ENCODE measurements around the gene PHF23. TPM values are rescaled to one million over a fixed set of nuclear protein-coding genes. Genes with fewer than 3 reads are reported as not detected.

PHF23 gene
- total RNA-seq, 1 experiment from 2014 or later: 48.5 TPM

GRCh38 chr17:7213895-7214299 lies 25.4 kb downstream of the PHF23 start:
- peak; percentile 15 for ATAC-seq
- Histone ChIP-seq H3K27me3 (ENCODE audit: insufficient read depth, low read length) (no peaks in the 10 kb centered on the region), H3K4me2 (ENCODE audit: low read length) (peak overlapping the region; percentile 68), H3K79me2 (ENCODE audit: insufficient read depth, low read length) (no peaks in the 10 kb centered on the region), H2AFZ (ENCODE audit: low read depth, low read length, poor library complexity, severe bottlenecking) (no peak overlapping the region), H4K20me1 (ENCODE audit: insufficient read depth) (no peaks in the 10 kb centered on the region), H3K4me3 (replicated peaks in 1 of 2; ENCODE audit: low read depth in 1 of 2, low read length in 2 of 2) (no peak overlapping the region), H3K27ac (ENCODE audit: low read depth, low read length) (no peak overlapping the region), H3K9me3 (ENCODE audit: control insufficient read depth in 1 of 2, insufficient read depth in 1 of 2, low read depth in 1 of 2, low read length in 2 of 2) (no peaks in the 10 kb centered on the region), H3K9ac (ENCODE audit: low read length) (no peak overlapping the region), H3K9me2 (ENCODE audit: insufficient read depth) (no peaks in the 10 kb centered on the region), H3K36me3 (ENCODE audit: control insufficient read depth in 1 of 2, insufficient read depth in 2 of 2, low read length in 2 of 2) (no peaks in the 10 kb centered on the region), H3K4me1 (ENCODE audit: control insufficient read depth in 1 of 2, insufficient read depth in 2 of 2, low read length in 2 of 2) (peaks cover 7 to 49% of the 10 kb centered on the region in 2 experiments; a peak in 3 of 4 replicates)
- peak; percentile 72 for DNase-seq (ENCODE audit: low read depth, low spot score)
- intact Hi-C loops (cut with micrococcal nuclease): loop anchor here (1.0 kb wide), 1 partner anchor 168 kb away; no protein-coding TSS in a partner anchor
- TF ChIP-seq SP1 (IDR thresholded peaks at IDR 0.05; ENCODE audit: low read depth) (no peak), CTCF (IDR thresholded peaks at IDR 0.05 in 2 of 3, conservative IDR thresholded peaks at IDR 0.05 in 1 of 3; ENCODE audit: borderline replicate concordance in 1 of 3, insufficient read depth in 1 of 3, low read depth in 2 of 3, low read length in 2 of 3) (peak in 2 of 3 experiments; percentile 48 to 54; a peak in 4 of 6 replicates)
- CTCF ChIA-PET: interaction anchor here (1.0 to 2.7 kb wide), 3 partner anchors 53 to 178 kb away, joined by 3 to 19 read pairs (median 3); partner anchors contain the start of gene SLC16A13
- POLR2A ChIA-PET: interaction anchor here (1.2 to 1.3 kb wide), 3 partner anchors 29 to 168 kb away, joined by 3 to 4 read pairs (median 3); partner anchors contain the start of gene GABARAP
- RAD21 ChIA-PET (ENCODE audit: low non-redundant PET in 1 of 2, low total read pairs in 2 of 2, uncharacterized antibody in 2 of 2, unreplicated experiment in 2 of 2): interaction anchor here in 1 of 2 experiments (1.1 kb wide), 1 partner anchor 168 kb away, joined by 3 read pairs; no protein-coding TSS in a partner anchor
- BruUV-seq (replicated peaks): no TSS peak

DNA sequence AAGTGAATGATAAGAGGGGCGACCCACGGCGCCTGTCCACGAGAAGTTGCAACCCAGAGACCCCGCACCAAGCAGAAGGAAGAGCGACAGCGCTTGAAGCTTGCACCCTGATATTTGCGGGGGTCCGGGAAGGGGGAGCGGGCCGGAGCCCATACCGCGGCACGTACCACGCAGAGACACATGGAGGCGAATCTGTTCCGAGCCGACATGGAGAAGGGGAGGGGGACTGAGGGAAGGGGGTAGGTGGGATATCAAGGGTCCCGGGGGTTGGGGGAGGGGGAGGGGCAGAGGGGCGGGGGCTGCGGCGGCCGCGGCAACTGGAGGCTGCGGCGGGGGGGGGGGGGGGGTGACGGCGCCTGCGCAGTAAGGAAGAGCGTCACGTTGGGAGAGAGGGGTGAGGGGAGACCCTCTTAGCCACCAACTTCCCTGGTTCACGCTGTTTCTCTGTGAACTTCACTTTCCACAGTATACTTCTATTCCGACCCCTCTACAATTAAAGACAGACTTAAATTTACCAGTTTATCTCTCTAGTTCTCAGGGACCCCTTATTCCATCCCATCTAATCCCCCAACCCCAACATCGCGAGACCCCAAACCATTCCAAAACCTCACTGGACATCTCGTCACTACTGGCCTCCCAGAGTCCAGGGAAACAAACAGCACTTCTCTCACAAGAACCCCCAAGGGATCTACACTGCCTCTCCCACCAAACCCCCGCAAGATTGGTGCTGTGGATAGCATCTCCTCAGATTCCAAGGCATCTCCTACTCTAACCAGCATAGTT lies 27.6 kb downstream of the PHF23 start:
- no TSS peak for BruUV-seq (replicated peaks)
- no peak for ATAC-seq
- TF ChIP-seq, protein P1, sequence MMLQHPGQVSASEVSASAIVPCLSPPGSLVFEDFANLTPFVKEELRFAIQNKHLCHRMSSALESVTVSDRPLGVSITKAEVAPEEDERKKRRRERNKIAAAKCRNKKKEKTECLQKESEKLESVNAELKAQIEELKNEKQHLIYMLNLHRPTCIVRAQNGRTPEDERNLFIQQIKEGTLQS (IDR thresholded peaks at IDR 0.05): no peak
- TF ChIP-seq EZH2 (IDR thresholded peaks at IDR 0.05) (no peak), FOSL1 (IDR thresholded peaks at IDR 0.05; ENCODE audit: low read depth) (no peak), ELF1 (IDR thresholded peaks at IDR 0.05; ENCODE audit: borderline replicate concordance, low read depth) (no peak), RAD21 (IDR thresholded peaks at IDR 0.05; ENCODE audit: low read depth) (no peak), TCF7L2 (IDR thresholded peaks at IDR 0.05; ENCODE audit: borderline replicate concordance, extremely low read depth, insufficient read depth, insufficient read length) (no peak), ZNF274 (IDR thresholded peaks at IDR 0.05; ENCODE audit: low read depth, low read length) (no peak)
- TF ChIP-seq, protein P2, sequence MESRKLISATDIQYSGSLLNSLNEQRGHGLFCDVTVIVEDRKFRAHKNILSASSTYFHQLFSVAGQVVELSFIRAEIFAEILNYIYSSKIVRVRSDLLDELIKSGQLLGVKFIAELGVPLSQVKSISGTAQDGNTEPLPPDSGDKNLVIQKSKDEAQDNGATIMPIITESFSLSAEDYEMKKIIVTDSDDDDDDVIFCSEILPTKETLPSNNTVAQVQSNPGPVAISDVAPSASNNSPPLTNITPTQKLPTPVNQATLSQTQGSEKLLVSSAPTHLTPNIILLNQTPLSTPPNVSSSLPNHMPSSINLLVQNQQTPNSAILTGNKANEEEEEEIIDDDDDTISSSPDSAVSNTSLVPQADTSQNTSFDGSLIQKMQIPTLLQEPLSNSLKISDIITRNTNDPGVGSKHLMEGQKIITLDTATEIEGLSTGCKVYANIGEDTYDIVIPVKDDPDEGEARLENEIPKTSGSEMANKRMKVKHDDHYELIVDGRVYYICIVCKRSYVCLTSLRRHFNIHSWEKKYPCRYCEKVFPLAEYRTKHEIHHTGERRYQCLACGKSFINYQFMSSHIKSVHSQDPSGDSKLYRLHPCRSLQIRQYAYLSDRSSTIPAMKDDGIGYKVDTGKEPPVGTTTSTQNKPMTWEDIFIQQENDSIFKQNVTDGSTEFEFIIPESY (IDR thresholded peaks at IDR 0.05; ENCODE audit: extremely low read depth, insufficient replicate concordance, low read length): no peak
- Histone ChIP-seq H3K27me3 (ENCODE audit: insufficient read depth, low read length) (no peaks in the 10 kb centered on the region), H2AFZ (ENCODE audit: low read depth, low read length, poor library complexity, severe bottlenecking) (no peak overlapping the region), H3K9ac (ENCODE audit: low read length) (no peak overlapping the region), H3K79me2 (ENCODE audit: insufficient read depth, low read length) (no peaks in the 10 kb centered on the region), H3K4me2 (ENCODE audit: low read length) (no peak overlapping the region), H3K4me3 (replicated peaks in 1 of 2; ENCODE audit: low read depth in 1 of 2, low read length in 2 of 2) (no peak overlapping the region), H3K4me1 (ENCODE audit: control insufficient read depth in 1 of 2, insufficient read depth in 2 of 2, low read length in 2 of 2) (peaks cover 7 to 31% of the 10 kb centered on the region in 2 experiments; a peak in 3 of 4 replicates), H4K20me1 (ENCODE audit: insufficient read depth) (no peaks in the 10 kb centered on the region), H3K9me3 (ENCODE audit: control insufficient read depth in 1 of 2, insufficient read depth in 1 of 2, low read depth in 1 of 2, low read length in 2 of 2) (no peaks in the 10 kb centered on the region), H3K9me2 (ENCODE audit: insufficient read depth) (no peaks in the 10 kb centered on the region), H3K27ac (ENCODE audit: low read depth, low read length) (no peak overlapping the region), H3K36me3 (ENCODE audit: control insufficient read depth in 1 of 2, insufficient read depth in 2 of 2, low read length in 2 of 2) (no peaks in the 10 kb centered on the region)
- ChIA-PET CTCF (no interaction called here), RAD21 (ENCODE audit: low non-redundant PET in 1 of 2, low total read pairs in 2 of 2, uncharacterized antibody in 2 of 2, unreplicated experiment in 2 of 2) (no interaction called here), POLR2A (no interaction called here)
- intact Hi-C loops (cut with micrococcal nuclease): no loop called here
- no peak for DNase-seq (ENCODE audit: low read depth, low spot score)

Measured in HCT116 (cell line).